Ramos (cell line): ENCODE measurements around the gene CD2.
"Not testable (repeated sequence)": the region's sequence is repeated elsewhere in the genome, so short reads cannot be mapped to it uniquely, and the experiment has no call there.

ENCODE experiments used
- in situ Hi-C: fragments of 300-500 bp; cut with MboI; formaldehyde crosslinking; loops from one replicate; pipeline ENCODE4 v1.14.3; 2022; ENCODE audit warnings: low sequenced_read_pairs; ENCODE audit not compliant: unreplicated experiment

CD2 gene

DNA sequence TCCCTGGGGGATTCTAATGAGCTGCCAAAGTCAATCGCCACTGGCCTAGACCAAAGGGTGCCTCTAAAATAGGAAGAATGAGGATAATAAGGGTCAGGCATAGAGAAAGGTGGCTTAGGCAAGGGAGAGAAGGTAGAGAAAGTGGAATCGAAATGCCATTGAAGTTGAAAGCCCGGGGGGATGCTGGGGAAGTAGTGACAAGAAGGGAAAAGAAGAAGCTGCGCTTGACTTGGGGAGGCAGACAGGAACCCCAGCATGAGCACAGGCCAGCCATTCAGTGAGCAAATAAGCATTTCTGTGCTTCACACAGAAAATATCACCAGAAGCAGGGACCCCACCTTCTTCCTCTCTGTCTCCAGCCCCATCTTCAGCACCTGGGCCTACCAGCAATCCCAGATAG is 1.5 kb downstream of the CD2 start:
- in situ Hi-C loops, result no loop called here

DNA sequence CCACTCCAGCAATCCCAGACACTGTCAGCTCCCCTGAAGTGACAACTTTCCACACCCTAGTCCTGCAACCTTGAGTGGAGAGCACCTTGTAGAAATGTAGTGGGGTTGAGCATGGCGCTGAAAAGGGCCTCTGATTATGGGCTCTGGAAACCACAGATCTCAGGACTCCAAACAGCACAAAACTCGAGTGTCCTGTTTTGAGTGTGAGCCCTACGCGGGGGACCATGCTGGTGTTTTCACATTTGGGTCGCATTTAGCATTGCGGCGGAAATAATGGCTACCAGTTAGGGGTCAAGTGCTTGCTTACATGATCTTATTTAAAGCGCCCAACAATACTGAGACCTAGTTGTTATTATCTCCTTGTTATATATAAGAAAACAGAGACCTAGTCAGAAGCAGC is 1.9 kb downstream of the CD2 start:
- in situ Hi-C loops, result not testable (repeated sequence)

DNA sequence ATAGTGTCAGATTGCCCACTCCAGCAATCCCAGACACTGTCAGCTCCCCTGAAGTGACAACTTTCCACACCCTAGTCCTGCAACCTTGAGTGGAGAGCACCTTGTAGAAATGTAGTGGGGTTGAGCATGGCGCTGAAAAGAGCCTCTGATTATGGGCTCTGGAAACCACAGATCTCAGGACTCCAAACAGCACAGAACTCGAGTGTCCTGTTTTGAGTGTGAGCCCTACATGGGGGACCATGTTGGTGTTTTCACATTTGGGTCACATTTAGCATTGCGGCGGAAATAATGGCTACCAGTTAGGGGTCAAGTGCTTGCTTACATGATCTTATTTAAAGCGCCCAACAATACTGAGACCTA is 4.2 kb downstream of the CD2 start:
- in situ Hi-C loops, result not testable (repeated sequence)

DNA sequence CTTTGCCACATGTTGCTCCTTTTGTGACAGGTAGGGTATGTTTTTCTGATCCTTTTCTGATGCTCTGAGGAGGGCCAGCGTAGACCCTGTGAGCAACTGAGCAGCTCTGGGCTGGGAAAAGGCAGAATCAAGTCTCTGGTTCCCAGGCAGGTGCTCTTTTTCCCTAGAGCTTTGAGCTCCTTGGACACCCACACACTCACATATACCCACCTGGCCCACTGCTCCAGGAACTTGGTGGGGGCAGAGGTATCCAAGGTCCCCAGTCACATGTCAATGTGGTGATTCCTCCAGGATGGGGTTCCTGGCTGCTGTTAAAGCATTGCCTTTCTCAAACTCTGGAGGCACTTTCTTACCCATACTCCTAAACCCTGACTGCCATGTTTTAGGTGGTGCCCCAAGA is 5.4 kb downstream of the CD2 start:
- in situ Hi-C loops, result no loop called here

DNA sequence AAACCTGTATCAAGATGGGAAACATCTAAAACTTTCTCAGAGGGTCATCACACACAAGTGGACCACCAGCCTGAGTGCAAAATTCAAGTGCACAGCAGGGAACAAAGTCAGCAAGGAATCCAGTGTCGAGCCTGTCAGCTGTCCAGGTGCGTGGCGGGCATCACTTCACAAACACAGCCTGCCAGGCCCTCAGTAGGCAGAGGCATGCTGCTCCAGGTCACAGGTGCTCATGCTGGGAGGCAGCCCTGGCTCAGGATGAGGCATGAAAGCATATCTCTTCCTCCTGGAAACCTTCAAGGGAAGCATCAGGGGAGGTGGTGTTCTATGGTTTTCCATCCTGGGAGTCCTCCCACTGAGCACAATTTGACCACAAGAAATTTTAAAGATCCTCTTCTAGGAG is 6.3 kb downstream of the CD2 start:
- in situ Hi-C loops, result no loop called here

DNA sequence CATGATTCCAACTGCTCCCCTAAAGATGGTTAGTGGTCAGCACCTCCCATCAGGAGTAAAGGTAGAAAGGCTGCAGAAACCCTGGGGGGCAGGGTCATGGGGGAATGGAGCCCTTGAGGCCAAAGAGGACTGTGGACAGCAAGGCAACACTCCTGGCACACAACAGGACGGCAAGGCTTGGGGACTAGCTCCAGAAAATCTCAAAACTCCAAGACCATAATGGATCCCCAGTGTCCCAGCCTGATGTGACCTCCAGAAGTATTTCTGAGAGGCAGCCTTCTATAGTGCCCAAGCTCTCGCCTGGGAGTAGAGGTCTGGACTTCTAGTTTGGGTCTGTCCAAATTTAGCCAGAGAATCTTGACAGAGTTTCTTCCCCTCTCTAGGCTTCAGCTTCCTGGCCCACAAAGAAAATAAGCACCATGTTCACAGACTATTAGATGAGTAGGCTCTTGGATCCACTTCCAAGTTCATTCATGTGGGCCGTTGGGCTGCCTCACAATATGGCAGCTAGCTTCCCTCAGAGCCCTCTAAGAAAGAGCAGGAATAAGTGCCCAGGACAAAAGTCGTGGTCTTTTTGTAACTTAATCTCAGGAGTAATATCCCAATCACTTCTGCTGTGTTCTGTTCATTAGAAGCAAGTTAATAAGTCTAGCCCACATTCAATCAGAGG is 6.9 kb downstream of the CD2 start:
- in situ Hi-C loops, result no loop called here

DNA sequence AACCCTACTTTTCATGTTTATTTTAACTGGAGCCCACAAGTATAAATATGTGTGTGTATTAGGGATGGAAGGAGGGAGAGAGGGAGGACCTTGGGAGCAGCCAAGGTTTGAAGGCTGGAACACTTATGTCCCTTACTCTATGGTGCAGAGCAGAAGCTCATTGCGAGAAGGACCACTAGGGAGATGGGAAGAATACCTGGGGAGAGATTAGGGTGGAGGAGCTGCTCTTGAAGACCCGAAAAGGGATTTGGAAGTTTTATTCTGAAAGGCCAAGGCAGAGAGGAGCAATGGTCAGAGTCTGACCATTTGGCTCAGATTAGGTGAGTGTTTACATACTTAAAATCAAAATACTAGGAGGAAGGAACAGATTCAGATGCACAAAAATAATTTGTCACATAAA is 8.1 kb downstream of the CD2 start:
- in situ Hi-C loops, result no loop called here

DNA sequence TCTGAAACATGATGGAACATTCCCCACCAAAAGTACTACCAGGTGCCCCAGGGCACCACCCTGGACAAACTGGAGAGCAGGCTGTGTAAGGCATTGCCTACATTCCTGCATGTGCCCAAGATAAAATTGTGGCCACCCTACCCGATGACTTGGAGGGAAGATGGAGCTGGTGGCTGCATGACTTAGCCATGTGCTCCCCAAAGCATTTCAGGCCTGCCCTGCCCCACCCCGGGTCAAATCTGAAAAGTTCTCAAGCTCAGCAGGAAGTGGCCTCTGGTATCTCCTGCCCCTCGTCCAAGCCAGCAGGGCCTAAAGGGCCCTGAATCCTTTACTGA is 8.5 kb downstream of the CD2 start:
- in situ Hi-C loops, result no loop called here

DNA sequence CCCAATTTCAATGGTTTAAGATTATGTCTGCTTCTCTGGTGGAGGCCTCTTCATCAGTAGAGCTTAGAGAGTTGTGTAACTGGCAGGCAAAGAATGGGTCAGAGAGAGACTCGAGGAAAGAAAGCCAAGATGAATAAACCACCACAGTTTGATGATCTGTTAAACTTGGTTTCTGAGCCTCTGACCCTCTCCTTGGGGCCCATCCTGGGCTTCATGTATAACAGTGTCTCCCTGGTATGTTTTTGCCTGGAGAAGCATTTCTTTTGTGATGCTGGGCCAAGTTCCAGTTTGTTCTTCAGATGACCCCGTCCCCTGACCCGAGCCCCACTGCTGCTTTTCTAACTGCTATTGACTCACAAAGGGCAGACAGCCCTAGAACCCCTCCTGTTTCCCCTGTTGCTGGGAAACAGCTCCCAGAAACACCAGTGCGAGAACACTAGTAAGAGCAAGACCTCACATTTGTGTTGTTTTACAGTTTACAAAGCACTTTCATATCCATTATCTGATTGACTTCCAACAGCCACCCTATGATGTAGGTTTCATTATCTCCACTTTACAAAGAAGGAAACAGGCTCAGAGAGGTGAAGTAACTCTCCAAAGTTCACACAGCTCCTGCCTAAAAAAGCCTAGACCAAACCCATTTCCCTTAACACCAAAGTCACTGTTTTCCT is 9.0 kb downstream of the CD2 start:
- in situ Hi-C loops, result no loop called here

DNA sequence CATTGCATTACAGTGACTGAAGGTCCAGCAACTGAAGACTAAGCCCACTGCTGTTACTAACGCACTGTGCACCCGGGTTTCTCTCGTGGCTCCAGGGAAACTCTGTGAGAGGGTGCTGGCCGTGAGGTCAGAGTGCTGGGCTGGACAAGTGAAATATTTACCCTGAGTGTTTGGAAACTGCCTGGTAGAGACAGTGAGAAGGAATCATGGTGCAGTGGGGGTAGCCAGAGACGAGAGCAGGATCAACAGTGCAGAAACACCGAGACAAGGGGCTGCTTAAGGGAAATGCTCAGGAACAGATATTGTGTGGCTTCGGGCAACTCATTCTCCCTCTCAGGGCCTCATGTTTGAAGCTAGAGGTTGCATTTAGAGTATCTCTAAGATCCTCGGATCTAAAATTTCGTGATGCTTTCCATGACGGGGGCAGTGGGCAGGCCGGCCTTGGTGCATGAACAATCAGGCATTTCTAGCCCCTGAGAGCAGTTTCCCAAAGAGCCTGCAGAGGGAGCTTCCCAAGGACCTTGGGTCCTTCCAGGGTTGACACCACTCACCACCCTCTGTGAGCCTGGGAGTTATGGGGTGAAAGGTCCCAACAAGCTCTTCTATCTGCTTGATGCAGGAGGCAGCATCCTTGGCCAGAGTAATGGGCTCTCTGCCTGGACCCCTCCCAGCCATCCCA is 9.7 kb downstream of the CD2 start:
- in situ Hi-C loops, result no loop called here

DNA sequence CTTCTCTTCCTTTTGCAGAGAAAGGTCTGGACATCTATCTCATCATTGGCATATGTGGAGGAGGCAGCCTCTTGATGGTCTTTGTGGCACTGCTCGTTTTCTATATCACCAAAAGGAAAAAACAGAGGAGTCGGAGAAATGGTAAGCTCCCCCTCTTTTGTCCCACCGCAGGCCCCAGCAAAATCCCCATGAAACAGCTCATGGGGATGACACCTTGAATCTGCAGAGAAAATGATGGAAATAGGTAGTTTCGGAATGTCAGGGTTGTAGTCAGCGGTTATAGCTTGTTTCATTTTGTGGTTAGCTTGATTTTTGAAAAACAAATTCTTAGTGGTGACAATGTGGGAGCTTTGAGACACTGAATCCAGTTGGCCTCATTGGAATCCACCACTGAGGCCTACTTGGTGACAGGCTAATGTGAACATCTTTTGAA is 10.3 kb downstream of the CD2 start:
- in situ Hi-C loops, result no loop called here

DNA sequence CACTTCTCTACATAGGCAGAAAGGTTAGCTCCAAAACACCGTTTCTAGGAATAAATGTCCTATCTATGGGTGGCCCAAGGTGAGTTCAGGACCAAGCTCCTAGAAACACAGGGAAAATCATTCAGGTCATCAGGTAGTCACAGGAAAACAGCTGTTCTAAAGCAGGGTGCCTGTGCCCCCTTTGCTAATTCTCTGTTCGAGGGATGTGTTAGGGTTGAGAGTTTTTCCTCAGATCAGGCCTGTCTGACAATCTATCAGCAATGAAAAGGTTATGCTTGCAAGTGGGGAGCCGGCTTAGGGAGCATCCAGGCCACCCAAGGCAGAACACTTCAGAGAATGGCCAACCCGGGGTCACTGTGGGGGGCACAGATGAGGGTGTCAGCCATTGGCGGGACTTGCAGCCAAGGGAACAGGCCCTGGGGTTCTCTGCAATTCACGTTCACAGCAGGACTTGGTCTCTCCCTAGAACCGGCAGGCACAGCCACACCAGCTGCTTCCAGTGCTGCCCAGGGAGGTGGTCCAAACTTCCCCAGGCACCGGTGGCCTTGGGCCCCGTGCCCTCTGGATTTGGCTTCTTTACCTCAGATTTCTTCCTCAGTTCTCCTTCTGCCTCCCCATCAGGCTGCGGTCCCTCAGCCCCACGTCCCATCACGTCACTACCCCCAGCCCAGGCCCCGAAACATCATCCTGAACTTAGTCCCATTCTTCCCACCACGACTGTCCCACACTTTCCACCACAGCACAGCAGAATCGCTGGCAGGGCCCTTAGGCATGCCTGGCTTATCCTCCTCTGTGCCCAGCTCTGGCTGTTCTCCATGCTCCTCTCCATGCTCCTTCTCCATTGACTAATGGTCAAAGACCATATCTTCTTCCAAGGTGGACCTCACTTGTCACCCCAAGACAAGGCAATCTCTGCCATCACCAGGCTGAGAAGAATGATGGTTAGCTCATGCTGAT is 11.0 kb downstream of the CD2 start:
- in situ Hi-C loops, result no loop called here

DNA sequence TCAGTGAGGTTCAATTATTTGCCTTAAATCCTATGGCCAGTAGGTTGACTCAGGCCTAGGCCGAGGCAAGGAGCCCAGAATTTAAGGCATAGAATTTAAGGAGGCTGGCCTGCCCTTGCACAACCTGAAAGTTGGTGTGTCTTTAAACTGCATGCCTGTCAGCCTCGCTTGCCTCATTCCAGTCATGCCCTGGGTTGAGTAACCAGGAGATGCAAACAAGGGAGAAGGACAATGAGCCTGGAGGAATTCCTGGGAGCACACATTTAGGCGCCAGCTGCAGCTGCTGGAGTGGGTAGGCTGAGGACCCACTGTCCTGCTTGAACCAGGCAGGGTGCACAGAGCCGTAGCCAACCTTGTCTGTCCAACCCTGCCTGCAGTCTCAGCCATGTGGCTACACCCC is 11.7 kb downstream of the CD2 start:
- in situ Hi-C loops, result no loop called here

DNA sequence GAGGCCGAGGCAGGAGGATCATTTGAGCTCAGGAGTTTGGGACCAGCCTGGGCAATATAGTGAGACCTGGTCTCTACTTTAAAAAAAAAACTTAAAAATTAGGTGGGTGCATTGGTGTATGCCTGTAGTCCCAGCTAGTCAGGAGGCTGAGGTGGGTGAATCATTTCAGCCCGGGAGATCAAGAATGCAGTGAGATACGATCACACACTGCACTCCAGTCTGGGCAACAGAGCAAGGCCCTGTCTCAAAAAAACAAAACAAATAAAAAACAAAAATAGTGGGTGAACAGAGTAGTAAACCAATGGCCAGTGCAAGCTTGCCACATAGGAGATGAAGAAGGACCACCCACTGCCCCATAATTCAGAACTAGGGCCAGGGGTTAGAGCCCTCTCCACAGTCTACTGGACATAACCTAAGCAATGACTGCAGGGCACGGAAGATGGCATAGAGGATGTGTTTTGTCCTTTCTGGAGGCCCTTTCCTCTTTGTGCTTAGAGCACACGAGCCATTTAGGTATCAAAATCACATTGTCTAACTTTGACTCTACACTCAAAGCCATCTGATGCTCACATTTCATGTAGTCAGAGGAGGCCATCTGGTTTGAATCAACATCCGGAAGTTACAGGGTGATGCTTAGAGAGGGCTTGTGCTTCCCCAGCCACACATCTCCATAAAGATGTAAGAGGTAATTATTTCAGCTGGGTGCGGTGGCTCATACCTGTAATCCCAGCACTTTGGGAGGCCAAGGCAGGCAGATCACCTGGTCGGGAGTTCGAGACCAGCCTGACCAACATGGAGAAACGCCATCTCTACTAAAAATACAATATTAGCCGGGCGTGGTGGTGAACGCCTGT is 12.6 kb downstream of the CD2 start:
- in situ Hi-C loops, result no loop called here

DNA sequence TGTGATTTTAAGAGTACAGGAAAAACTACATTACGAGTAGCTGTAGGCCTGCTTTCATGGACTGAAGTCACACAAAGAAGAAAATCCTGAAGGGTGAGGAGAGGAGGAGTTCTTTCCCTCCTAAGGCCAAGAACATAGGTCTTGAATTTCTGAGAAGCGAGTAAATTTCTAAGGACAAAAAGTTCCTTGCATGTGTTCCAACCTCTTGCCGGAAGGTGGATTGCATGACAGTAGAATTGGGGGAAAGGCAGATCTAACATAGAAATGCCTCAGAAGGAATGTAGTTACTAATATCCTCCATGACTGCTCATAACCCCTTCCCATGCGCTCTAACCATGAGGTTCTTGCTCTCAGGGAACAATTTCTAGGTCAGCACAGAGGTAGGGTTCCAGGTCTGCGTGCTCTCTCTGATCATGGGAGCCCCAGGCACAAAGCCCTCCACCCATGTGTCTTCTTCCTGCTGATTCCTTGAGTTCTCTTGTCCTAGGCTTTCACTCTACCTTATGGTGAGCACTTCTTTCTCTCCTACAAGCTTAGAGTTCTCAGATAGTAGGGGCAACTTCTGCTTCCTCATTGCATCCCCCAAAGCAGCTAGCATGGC is 13.7 kb downstream of the CD2 start:
- in situ Hi-C loops, result no loop called here

DNA sequence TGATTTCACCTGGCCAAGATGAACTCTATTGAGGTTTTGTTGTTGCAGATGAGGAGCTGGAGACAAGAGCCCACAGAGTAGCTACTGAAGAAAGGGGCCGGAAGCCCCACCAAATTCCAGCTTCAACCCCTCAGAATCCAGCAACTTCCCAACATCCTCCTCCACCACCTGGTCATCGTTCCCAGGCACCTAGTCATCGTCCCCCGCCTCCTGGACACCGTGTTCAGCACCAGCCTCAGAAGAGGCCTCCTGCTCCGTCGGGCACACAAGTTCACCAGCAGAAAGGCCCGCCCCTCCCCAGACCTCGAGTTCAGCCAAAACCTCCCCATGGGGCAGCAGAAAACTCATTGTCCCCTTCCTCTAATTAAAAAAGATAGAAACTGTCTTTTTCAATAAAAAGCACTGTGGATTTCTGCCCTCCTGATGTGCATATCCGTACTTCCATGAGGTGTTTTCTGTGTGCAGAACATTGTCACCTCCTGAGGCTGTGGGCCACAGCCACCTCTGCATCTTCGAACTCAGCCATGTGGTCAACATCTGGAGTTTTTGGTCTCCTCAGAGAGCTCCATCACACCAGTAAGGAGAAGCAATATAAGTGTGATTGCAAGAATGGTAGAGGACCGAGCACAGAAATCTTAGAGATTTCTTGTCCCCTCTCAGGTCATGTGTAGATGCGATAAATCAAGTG is 14.3 kb downstream of the CD2 start:
- in situ Hi-C loops, result no loop called here

DNA sequence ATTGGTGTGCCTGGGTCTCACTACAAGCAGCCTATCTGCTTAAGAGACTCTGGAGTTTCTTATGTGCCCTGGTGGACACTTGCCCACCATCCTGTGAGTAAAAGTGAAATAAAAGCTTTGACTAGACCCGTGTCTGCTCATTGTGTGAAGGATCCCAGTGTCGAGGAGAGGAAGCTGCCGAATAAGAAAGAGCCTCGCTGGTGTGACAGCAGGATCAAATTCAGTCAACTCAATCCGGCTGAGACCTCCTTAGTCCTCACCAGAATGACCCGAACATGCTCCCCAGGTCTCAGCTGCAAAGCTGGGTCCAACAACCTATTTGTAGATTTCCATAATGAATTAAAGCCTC is 14.8 kb downstream of the CD2 start:
- in situ Hi-C loops, result no loop called here

DNA sequence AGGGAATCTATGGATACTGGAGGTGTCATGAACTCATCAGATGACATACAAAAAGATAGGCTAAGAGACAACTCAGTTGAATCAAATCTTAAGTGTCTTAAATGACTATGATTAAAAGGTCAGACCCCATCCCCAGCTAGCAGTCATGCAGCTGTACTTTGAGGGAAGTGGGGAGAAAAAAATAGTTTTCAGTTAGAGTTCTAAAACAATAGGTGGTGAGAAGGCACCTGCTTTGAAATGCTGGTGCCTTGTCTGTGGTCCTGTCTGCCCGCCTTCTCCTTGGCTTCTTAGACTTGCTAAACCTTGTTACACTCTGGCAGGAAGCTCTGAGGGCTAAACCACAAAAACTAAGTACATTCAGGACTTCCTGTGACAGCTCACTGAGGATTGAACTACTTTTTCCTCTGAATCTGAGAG is 15.3 kb downstream of the CD2 start:
- in situ Hi-C loops, result no loop called here

DNA sequence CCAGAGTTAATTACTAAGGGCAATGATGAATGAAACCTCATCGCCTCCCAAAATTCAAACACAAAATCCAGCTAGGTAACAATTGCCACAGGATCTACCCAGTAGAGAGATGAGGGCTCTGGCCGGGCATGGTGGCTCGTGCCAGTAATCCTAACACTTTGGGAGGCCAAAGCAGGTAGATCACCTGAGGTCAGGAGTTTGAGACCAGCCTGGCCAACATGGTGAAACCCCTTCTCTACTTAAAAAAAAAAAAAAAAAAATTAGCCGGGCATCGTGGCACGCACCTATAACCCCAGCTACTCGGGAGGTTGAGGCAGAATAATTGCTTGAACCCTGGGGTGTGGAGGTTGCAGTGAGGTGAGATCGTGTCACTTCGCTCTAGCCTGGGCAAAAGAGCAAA is 15.8 kb downstream of the CD2 start:
- in situ Hi-C loops, result no loop called here
